Measurements from ENCODE around the gene HIPK4. TPM values are rescaled to one million over a fixed set of nuclear protein-coding genes. Genes with fewer than 3 reads are reported as not detected.

HIPK4 gene
- total RNA-seq, 1 donor from 2014 or later: not detected

GRCh38 chr19:40421993-40422747 lies 32.2 kb upstream of the HIPK4 start:
- H3K27ac ChIP-seq (ENCODE audit: low read depth, low read length): peak overlapping the region; percentile 95
- DNase-seq (ENCODE audit: low read depth) (no peak), FAIRE-seq (no peak)
- no peaks in the 10 kb centered on the region for H3K27me3 Mint-ChIP-seq (ENCODE audit: low read depth, unreplicated experiment)
- H3K4me1 Mint-ChIP-seq (ENCODE audit: low read depth, unreplicated experiment): peaks cover 14% of the 10 kb centered on the region
- no peak overlapping the region for H3K4me3 ChIP-seq (ENCODE audit: insufficient read depth, low read depth, low read length)
- no peak overlapping the region for H2AFZ ChIP-seq (ENCODE audit: low read depth, low read length)
- H3K36me3 ChIP-seq (ENCODE audit: insufficient read depth, low read length): peaks cover 10% of the 10 kb centered on the region
- H4K20me1 ChIP-seq (ENCODE audit: insufficient read depth, low read length): peaks cover 20% of the 10 kb centered on the region
- H3K9me3 ChIP-seq (ENCODE audit: insufficient read depth, low read depth, low read length): no peaks in the 10 kb centered on the region
- peak overlapping the region; percentile 91 for H3K27ac Mint-ChIP-seq (ENCODE audit: unreplicated experiment)
- no peaks in the 10 kb centered on the region for H3K9me3 Mint-ChIP-seq (ENCODE audit: unreplicated experiment)
- peaks cover 38% of the 10 kb centered on the region for H3K79me2 ChIP-seq (ENCODE audit: insufficient read depth, low read length)
- TF ChIP-seq CTCF (IDR thresholded peaks at IDR 0.05; ENCODE audit: insufficient read depth, low read depth, low read length): no peak
- peak overlapping the region; percentile 4 for H3K4me3 Mint-ChIP-seq (ENCODE audit: unreplicated experiment)
- H3K27me3 ChIP-seq (ENCODE audit: insufficient read depth, low read length): no peaks in the 10 kb centered on the region
- peaks cover 21% of the 10 kb centered on the region for H3K4me1 ChIP-seq (ENCODE audit: insufficient read depth, low read length)
- peak overlapping the region; percentile 87 for H3K9ac ChIP-seq (ENCODE audit: low read length)
- H3K36me3 Mint-ChIP-seq (ENCODE audit: low read depth, unreplicated experiment): peaks cover 3% of the 10 kb centered on the region
- peak overlapping the region; percentile 94 for H3K4me2 ChIP-seq (ENCODE audit: low read length)

- Histone ChIP-seq H3K4me3 (ENCODE audit: insufficient read depth, low read depth, low read length) (peak overlapping the region; percentile 68), H4K20me1 (ENCODE audit: insufficient read depth, low read length) (peaks cover 20% of the 10 kb centered on the region), H3K27ac (ENCODE audit: low read depth, low read length) (peak overlapping the region; percentile 95), H3K36me3 (ENCODE audit: insufficient read depth, low read length) (peaks cover 10% of the 10 kb centered on the region), H3K9me3 (ENCODE audit: insufficient read depth, low read depth, low read length) (no peaks in the 10 kb centered on the region), H2AFZ (ENCODE audit: low read depth, low read length) (peak overlapping the region; percentile 67), H3K79me2 (ENCODE audit: insufficient read depth, low read length) (peaks cover 38% of the 10 kb centered on the region), H3K4me1 (ENCODE audit: insufficient read depth, low read length) (peaks cover 25% of the 10 kb centered on the region), H3K4me2 (ENCODE audit: low read length) (peak overlapping the region; percentile 94), H3K9ac (ENCODE audit: low read length) (peak overlapping the region; percentile 87), H3K27me3 (ENCODE audit: insufficient read depth, low read length) (no peaks in the 10 kb centered on the region)
- peaks cover 14% of the 10 kb centered on the region for H3K4me1 Mint-ChIP-seq (ENCODE audit: low read depth, unreplicated experiment)
- peak; percentile 83 for DNase-seq (ENCODE audit: low read depth)
- H3K4me3 Mint-ChIP-seq (ENCODE audit: unreplicated experiment): peak overlapping the region; percentile 73
- TF ChIP-seq CTCF (IDR thresholded peaks at IDR 0.05; ENCODE audit: insufficient read depth, low read depth, low read length) (peak; percentile 79), EZH2 (IDR thresholded peaks at IDR 0.05; ENCODE audit: insufficient read depth, low read length) (no peak)
- peak overlapping the region; percentile 91 for H3K27ac Mint-ChIP-seq (ENCODE audit: unreplicated experiment)
- no peak for FAIRE-seq
- peaks cover 3% of the 10 kb centered on the region for H3K36me3 Mint-ChIP-seq (ENCODE audit: low read depth, unreplicated experiment)
- H3K9me3 Mint-ChIP-seq (ENCODE audit: unreplicated experiment): no peaks in the 10 kb centered on the region
- no peaks in the 10 kb centered on the region for H3K27me3 Mint-ChIP-seq (ENCODE audit: low read depth, unreplicated experiment)
Measured at GRCh38 chr19:40420766-40421765, 31.1 kb upstream of the HIPK4 start.
